Limb (tissue), 2 donors: ENCODE results near the gene B3GNT4.
"Not testable (repeated sequence)": the region's sequence is repeated elsewhere in the genome, so short reads cannot be mapped to it uniquely, and the experiment has no call there.

Experiments used
- DNase-seq, 2 donors: peaks; one replicate each; pipeline ENCODE4 v3.0.0-alpha.2; 2016; ENCODE audit errors: extremely low spot score in 2 of 2

B3GNT4 gene

DNA sequence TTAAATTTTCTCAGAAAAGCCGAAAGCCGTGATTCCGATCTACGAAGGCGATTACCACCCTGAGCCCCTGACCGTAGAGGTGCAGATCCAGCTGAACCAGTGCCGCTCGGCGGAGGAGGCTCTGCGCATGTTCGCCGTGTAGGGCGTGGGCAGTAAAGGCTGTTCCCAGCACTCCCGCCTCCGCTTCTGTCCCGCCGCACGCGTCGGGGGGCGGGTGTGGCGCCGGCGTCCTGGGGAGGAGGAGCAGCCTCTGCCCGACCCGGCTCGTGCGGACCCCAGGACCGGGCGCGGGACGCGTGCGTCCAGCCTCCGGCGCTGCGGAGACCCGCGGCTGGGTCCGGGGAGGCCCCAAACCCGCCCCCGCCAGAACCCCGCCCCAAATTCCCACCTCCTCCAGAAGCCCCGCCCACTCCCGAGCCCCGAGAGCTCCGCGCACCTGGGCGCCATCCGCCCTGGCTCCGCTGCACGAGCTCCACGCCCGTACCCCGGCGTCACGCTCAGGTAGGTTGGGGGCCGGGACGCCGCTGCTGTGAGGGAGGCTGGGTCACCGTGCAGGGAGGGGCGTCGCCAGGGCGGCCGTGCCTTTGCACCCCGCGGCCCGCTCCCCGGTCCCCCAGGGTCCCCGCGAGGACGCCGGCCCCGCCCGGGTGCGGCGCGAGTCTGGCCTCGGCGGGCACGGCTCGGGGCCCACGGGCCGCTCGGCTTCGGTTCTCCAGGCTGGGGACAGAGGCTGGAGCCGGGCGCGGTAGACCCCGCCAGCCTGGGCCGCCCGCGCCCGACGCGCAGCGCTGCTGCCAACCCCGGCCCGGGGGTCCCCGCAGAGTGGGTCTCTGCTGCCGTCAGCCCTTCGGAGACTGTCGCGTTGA is at the start of gene B3GNT4:
Gene B3GNT4 (plus strand): TSS at position 409 of the 866 bp plus-strand sequence. CDS start 910 bp downstream, outside the sequence.
- peak; percentile 21 to 74 for DNase-seq

DNA sequence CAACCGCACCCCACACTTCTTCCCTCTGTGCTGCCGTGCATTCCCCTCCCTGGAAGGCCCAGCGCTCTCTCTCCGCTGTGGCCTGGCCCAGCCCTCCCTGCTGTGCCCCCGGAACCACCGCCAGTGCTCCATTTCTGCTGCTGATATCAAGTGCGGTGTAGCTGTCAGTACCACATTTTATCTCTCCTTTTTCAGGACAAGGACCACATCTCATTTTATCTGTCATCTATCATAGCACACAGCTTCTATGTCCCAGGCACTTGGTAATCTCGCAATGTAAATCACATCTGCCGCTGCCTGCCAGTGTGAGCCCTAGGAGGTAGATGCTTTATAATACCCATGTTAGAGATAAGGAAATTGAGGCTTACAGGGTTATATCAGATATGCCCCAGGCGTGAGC is 47.8 kb upstream of the B3GNT4 start:
- DNase-seq = no peak

DNA sequence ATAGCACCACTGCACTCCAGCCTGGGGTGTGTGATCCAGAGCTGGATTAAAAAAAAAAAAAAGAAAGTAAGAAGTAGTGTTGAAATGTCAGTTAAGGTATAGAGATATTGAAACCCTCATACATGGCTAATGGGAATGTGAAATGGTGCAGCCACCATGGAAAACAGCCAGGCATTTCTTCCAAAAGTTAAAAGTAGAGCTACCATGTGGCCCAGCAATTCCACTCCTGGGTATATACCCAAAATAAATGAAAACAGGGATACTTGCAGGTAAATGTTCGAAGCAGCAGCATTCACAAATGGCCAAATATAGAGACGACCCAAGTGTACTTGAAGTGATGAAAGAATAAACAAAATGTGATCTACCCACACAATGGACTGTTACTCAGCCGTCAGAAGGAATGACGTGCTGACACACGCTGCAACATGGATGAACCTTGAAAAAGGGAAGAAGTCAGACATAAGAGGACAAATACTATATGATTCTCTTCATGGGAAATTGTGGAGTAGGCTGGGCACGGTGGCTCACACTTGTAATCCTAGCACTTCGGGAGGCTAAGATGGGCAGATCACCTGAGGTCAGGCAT is 44.7 kb upstream of the B3GNT4 start:
- DNase-seq = no peak

DNA sequence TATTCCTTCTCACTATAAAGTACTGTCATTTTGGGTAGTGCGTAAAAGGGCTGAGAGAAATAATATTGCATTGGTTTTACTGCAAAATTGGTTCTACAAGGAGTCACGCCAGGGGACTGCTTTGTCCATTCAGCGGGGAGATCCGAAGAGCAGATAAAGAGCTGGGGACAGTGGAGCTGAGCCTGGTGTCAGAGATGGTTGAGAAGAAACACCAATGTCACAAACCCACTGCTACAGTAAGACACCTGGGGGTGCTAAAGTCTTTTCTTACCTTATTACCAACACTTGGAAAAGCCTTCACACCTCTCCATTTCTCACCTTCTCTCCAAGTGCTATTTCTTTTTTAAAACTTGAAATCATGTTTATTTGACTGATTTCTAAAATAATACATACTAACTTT is 43.6 kb upstream of the B3GNT4 start:
- DNase-seq = no peak

DNA sequence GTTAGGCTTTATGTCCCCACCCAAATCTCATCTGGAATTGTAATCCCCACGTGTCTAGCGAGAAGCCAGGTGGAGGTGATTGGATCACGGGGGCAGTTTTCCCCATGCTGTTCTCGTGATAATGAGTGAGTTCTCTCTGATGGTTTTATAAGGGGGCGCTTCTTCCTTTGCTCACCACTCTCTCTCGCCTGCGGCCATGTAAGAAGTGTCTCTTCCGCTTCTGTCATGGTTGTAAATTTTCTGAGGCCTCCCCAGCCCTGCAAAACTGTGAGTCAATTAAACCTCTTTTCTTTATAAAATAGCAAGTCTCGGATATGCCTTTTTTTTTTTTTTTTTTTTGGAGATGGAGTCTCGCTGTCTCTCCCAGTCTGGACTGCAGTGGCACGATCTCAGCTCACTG is 42.7 kb upstream of the B3GNT4 start:
- DNase-seq = no peak

DNA sequence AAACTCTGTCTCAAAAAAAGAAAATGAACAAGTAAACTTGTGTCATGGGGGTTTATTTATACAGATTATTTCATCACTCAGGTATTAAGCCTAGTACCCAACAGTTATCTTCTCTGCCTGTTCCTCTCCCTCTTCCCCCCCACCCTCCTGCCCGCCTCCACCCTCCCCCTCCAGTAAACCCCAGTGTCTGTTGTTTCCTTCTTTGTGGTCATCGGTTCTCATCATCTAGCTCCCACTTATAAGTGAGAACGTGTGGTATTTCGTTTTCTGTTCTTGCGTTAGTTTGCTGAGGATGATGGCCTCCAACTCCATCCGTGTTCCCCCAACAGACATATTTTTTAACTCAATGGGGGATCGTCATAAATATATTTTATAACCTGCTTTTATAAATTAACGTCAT is 41.8 kb upstream of the B3GNT4 start:
- no peak for DNase-seq

DNA sequence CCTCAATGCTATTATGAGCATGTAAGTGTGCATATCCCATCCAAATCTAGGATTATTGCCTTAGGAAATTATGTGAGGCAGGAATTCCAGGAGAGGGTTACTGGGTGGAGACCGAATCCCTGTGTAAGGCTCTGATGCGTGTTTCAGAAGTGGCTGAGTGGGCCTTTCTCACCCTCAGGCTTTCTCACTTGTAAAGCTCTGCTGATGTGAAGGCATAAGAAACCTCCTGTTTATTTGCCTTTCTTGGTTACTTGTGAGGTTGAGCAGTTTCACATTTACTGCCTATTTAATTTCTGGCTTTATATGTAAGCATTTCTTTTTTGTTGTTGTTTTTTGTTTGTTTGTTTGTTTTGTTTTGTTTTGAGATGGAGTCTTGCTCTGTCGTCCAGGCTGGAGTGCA is 40.5 kb upstream of the B3GNT4 start:
- no peak for DNase-seq

DNA sequence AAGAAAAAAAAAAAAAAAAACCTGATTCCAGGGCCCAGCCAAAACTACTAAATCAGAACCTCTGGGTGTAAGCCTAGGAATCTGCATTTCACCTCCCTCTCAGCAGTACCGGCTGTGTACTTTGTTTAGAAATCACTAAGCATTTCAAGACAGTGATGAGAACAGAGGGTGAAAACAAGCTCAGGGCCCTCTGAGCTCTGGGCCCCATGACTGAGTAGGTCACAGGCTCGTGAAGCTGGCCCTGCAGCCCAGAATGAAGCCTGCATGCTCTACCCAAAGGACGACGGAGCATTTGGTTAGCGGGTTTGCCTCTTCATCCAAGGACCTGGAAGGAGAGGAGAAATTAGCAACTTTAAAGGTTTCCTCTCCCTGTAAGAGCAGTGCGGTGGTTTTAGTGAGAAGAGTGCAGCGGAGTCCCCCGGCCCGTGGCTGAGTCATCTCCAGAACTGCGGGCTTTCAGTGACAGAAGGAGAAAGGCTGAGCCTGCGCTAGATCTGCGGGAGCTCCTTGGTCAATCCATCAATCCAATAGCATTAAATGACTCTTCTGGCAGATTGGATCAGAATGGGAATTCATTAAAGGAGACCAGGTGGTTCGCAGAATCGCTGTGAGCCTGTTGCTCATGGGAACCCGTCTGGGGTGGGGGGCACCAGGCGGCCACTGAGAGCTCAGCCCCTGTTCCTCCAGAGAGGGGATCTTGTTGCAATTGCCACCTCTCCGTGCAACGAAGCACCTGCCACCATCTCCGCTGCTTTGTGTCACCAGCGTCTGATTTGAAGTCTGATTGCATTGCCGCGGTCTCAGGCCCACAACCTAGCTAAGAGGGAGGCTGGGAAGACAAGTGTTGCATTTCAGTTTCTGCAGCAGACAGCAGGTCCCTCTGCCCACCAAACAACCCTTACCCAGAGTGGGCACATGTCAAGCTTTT is 36.8 kb upstream of the B3GNT4 start:
- DNase-seq = no peak

DNA sequence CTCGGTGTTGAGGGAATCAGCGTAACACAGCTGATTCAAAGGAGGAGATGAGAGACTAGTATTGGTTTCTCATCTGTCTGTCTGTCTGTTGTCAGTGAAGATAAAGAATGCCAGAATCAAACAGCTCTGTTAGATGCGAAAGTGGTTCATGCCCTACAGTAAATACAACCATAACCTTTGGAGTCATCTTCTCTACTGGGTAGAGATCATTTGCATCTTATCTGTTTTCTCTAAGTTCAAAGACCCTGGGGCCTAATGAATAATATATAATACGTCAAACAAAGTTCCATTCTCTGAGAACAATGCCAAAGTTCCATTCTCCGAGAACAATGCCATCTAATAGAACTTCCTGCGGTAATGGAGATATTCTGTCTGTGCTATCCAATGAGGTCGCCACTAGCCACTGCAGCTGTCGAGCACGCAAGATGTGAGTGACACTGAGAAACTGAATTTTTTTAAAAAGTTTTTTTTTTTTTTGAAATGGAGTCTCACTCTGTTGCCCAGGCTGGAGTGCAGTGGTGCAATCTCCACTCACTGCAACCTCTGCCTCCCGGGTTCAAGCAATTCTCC is 36.1 kb upstream of the B3GNT4 start:
- no peak for DNase-seq

DNA sequence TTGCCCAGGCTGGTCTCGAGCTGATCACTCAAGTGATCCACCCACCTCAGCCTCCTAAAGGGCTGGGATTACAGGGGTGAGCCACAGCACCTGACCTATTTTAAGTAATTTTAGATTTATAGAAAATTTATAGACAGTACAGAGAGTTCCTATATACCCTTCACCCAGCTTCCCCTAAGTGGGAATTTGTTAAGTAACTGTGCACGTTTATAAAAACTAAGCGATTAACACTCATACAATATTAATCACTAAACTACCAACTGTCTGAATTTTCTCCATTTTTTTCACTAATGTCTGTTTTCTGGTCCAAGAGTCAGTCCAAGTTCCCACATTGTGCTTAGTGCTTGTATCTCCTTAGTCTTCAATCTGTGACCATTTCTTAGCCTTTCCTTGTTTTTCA is 35.0 kb upstream of the B3GNT4 start:
- no peak for DNase-seq

DNA sequence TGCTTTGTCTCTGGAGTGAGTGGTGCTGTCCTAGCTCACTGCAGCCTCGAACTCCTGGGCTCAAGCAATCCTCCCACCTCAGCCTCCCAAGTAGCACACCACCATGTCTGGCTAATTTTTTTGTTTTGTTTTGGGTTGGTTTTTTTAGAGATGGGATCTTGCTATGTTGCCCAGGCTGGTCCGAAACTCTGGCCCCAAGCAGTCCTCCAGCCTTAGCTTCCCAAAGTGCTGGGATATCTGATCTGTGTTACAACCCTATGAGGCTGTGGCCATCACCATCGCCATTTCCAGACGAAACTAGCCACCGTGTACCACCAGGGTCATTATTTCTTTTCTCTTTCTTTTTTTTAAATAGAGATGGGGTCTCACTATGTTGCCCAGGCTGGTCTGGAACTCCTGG is 32.1 kb upstream of the B3GNT4 start:
- no peak for DNase-seq

DNA sequence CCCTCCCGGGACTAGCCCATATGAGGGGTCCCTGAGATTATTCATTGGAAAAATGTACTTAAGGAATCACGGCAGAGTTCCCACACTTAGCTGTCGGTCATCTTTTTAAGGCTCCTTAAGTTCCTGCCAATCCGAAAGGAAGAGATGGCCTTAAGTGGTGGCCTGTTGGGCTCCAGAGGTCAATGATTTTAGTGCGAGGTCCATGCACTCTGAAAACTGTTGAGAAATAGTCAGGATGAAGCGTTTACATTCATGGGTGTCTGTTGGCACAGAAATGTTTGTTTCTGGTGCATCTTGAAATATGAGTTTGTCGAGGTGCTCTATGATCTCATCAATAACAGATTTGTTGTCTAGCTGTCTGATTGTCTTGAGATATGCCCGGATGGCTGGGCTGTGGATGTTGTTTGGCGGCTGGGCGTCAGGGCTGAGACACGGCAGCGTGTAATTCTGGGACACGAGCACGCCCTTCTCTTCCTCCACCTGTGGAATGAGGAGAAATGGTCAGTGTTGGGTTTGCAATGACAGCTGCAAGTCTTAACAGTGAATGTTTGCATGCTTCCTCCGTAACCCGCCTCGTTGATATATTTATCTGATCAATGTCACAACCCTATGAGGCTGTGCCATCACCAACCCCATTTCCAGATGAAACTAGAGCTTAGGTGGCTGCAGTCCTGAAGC is 31.1 kb upstream of the B3GNT4 start:
- DNase-seq = no peak

DNA sequence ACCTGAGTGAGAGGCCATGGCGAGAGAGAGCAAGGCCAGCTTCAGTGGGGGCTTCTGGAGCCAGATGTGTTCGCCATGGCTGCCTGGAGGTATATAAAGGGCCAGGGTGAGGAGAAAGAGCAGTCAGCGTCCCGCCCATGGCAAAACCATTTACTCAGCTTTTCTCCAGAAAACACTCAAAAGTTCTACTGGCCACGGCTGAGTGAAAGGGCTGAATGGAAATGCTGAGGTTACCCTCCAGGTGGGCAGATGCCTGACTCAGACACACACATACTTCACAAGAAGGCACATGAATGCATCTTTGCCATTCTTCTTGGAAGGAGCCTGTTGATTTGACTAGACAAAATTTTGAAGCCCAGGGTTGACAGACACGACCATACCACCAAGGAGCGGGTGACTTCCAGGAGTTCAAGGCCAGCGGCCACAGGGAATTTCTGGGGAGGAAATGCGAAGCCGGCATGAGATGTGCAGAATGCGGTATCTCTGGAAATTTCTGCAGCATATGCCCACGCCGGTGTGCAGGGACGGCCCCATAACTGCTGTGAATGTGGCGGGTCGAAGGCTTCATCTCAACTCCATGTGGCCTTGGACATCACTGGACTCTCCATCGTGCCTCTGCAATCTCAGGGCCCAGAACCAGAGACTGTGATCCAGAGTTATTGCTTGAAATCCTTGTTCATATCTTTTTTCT is 29.2 kb upstream of the B3GNT4 start, which contains the start of gene IL31:
Gene IL31 (minus strand): TSS at position 67 of the 691 bp plus-strand sequence. CDS start 49 bp downstream, at position 18.
- no peak for DNase-seq

DNA sequence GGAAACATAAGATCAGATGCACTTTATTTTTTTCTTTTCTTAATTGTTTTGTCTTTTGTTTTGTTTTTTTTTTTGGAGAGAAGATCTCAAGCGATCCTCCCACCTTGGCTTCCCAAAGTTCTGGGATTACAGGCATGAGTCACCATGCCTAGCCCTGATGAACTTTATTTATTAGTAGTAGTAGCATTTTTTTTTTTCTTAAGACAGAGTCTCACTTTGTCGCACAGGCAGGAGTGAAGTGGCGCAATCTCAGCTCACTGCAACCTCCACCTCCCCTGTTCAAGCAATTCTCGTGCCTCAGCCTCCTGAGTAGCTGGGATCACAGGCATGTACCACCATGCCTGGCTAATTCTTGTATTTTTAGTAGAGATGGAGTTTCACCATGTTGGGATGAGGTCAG is 27.0 kb upstream of the B3GNT4 start:
- DNase-seq = not testable (repeated sequence)

DNA sequence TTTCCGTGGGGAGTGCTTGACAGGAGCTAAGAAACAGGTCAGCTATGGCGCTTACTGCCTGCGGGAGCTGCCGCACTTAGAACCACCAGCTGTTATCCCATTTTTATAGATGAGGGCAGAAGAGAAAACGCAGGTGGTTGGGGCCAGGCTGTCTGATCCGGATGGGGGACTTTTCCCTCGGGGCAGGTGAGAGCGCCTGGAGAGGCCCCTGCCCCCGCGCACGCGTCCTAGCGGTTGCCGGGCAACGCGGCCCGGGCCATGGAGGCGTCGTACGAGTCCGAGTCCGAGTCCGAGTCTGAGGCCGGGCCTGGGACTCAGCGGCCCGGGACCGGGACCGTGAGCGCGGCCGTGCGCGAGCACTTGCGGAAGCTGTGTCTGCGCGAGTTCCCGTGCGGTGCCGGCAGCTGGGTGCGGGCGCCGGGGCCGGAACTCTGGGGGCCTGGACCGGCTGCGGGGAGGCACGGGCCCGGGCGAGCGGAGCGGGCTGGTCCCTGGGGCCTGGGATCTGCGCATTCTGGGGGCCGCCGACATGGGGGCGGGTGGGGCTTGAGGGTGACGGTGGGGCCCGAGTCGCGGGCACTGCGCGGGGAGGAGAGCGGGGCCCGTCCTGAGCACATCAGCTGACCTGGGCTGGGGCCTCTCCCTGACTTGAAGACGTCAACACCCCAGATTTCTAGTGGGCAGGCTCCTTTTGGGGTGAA is 20.5 kb upstream of the B3GNT4 start, which contains the start of gene LRRC43:
Gene LRRC43 (plus strand): TSS at position 237 of the 701 bp plus-strand sequence. CDS start 22 bp downstream, at position 259.
- peak in 1 of 2 donors; percentile 74 for DNase-seq

DNA sequence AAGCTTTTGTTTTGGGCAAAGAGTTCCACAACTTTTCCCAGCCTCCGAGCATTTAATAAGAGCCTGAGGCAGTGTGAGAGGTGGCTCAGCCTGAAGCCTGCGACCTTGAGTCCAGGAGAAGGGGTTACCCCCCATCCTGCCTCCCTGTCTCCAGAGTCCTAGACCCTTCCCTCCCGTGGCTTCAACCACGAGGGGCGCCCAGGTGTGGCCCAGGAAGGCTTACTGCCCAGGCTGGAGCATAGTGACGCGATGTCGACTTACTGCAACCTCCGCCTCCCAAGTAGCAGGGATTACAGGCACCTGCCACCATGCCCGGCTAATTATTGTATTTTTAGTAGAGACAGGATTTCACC is 19.9 kb upstream of the B3GNT4 start:
- no peak for DNase-seq

DNA sequence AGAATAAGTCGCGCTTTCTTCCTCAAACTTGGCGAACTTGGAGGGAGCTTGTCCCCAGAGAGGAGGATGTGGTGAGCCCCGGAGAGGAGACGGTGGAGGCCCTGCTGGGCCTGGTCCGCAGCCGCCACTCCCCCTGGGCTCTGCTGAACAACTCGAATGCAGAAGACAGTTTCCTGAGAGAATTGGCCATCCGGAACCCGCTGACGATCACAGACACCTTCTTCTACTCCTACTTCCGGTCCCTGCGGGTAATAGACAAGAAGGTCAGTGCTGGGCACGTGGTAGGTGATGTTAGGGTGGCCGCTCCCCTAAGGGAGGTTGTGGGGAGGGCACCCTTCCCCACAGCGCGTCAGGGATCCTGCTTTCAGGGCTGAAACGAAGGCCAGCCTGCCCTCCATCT is 19.0 kb upstream of the B3GNT4 start:
- no peak for DNase-seq

DNA sequence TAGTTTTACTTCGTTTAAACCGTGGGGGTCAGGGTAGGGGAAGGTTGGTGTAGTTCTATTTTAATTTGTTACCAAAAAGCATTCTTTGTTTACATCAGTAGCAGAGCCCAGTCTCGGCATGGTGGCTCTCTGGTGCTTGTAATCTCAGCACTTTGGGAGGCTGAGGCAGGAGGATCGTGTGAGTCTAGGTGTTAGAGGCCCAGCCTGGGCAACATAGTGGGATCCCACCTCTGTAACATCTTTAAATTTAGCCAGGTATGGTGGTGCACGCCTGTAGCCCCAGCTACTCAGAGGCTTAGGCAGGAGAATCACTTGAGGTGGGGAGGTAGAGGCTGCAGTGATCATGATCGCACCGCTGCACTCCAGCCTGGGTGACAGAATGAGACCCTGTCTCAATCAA is 18.4 kb upstream of the B3GNT4 start:
- DNase-seq = no peak

DNA sequence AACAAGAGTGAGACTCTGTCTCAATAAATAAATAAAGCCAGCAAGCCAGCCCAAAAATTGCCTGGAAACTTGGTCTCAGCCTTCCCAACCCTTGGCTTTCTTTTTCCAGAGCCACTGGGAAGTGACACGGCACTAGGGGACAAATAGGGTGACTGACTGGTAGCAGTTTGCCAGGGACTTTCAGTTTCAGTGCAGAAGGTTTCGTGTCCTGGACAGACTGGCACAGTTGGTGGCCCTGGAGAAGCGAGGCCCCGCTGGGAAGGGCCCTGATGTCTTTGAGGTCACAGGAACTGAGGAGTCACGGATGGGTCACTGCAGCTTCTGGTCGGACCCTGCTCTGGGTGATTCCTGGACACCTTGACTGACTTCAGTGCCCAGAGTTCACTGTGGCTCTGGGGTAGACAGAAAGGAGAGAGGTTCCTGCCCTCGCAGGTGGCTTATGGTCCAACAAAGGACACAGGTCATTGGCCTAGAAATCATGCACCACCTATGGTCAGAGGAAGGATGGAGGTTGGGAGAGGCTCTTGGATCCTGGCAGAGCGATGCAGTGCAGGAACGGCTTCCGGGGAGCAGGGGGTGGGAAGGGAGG is 17.9 kb upstream of the B3GNT4 start:
- no peak for DNase-seq
